ENCODE measurements around the gene CDKN2A. TPM values are rescaled to one million over a fixed set of nuclear protein-coding genes. Genes with fewer than 3 reads are reported as not detected.

The CDKN2A gene
- total RNA-seq, 2 experiments from 2014 or later, result 19.3 to 20.4 TPM

DNA sequence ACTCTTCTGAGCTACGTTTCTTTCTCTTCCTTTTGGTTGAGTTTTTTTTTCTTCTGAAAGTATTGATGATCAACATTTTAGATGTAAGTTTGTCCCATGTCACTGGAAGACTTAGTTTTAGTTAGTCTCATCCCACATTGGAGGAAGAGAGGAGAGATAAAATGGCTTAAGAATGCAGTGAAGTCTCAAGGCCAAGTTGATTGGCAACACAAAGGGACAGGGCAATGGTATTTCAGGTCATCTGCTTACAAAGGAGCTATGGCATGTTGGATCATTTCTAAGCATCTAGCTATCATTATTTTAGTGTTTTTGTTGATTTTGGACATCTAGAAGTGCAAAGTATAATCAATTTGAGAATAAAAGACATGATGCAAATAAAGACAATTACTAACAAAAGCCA is 58.6 kb downstream of the CDKN2A start:
- H3K4me3 Mint-ChIP-seq, result no peak overlapping the region
- no peaks in the 10 kb centered on the region for H3K4me1 Mint-ChIP-seq
- POLR2A ChIA-PET, result no interaction called here
- no peak overlapping the region for H3K27ac Mint-ChIP-seq
- ATAC-seq (ENCODE audit: low read depth) (no peak), DNase-seq (no peak)
- no peaks in the 10 kb centered on the region for H3K9me3 Mint-ChIP-seq
- peaks cover 2% of the 10 kb centered on the region for H3K27me3 Mint-ChIP-seq
- peaks cover 8% of the 10 kb centered on the region for H3K36me3 Mint-ChIP-seq

GRCh38 chr9:21933865-21934264 is 60.3 kb downstream of the CDKN2A start:
- Mint-ChIP-seq H3K27ac (no peak overlapping the region), H3K9me3 (peaks cover 2% of the 10 kb centered on the region), H3K4me3 (no peak overlapping the region), H3K27me3 (no peaks in the 10 kb centered on the region), H3K36me3 (peaks cover 14% of the 10 kb centered on the region), H3K4me1 (no peaks in the 10 kb centered on the region)
- DNase-seq, result no peak
- POLR2A ChIA-PET, result no interaction called here
- ATAC-seq (ENCODE audit: low read depth), result no peak

GRCh38 chr9:21933281-21933680 is 60.9 kb downstream of the CDKN2A start:
- DNase-seq (no peak), ATAC-seq (ENCODE audit: low read depth) (no peak)
- Mint-ChIP-seq H3K27me3 (no peaks in the 10 kb centered on the region), H3K4me3 (no peak overlapping the region), H3K36me3 (peaks cover 14% of the 10 kb centered on the region), H3K9me3 (peaks cover 2% of the 10 kb centered on the region), H3K27ac (no peak overlapping the region), H3K4me1 (no peaks in the 10 kb centered on the region)
- POLR2A ChIA-PET, result no interaction called here

DNA sequence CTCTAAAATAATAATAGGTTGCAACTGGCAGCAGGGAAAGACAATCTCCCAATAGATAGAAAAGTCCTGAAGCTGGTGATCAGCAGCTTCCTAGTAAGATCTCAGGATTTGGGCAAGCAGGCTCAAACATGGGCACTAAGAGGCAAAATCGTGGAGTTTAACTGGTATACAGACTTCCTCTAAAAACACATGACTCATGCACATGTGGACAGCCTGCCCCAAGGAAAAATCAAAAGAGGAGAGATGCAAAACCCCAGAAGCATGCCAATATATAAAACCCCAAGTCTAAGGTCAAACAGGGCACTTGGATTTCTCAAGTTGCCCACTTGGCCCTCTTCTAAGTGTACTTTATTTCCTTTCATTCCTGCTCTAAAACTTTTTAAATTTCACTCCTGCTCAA is 62.8 kb downstream of the CDKN2A start:
- H3K27me3 Mint-ChIP-seq, result no peaks in the 10 kb centered on the region
- peaks cover 2% of the 10 kb centered on the region for H3K9me3 Mint-ChIP-seq
- no peak for DNase-seq
- peaks cover 14% of the 10 kb centered on the region for H3K36me3 Mint-ChIP-seq
- no peak overlapping the region for H3K27ac Mint-ChIP-seq
- no peak for ATAC-seq (ENCODE audit: low read depth)
- POLR2A ChIA-PET, result no interaction called here
- H3K4me3 Mint-ChIP-seq, result no peak overlapping the region
- H3K4me1 Mint-ChIP-seq, result peaks cover 6% of the 10 kb centered on the region

- Mint-ChIP-seq H3K4me1 (peaks cover 6% of the 10 kb centered on the region), H3K4me3 (no peak overlapping the region), H3K27ac (no peak overlapping the region), H3K36me3 (peaks cover 14% of the 10 kb centered on the region), H3K9me3 (peaks cover 2% of the 10 kb centered on the region), H3K27me3 (peaks cover 2% of the 10 kb centered on the region)
- DNase-seq (no peak), ATAC-seq (ENCODE audit: low read depth) (peak; percentile 76)
- POLR2A ChIA-PET, result no interaction called here
Observed at GRCh38 chr9:21927752-21928151, 66.4 kb downstream of the CDKN2A start.

GRCh38 chr9:21923694-21924093 is 70.5 kb downstream of the CDKN2A start:
- POLR2A ChIA-PET, result no interaction called here
- Mint-ChIP-seq H3K9me3 (no peaks in the 10 kb centered on the region), H3K4me1 (peaks cover 18% of the 10 kb centered on the region), H3K4me3 (no peak overlapping the region), H3K27me3 (peaks cover 2% of the 10 kb centered on the region), H3K36me3 (peaks cover 8% of the 10 kb centered on the region), H3K27ac (no peak overlapping the region)
- ATAC-seq (ENCODE audit: low read depth) (no peak), DNase-seq (no peak)

DNA sequence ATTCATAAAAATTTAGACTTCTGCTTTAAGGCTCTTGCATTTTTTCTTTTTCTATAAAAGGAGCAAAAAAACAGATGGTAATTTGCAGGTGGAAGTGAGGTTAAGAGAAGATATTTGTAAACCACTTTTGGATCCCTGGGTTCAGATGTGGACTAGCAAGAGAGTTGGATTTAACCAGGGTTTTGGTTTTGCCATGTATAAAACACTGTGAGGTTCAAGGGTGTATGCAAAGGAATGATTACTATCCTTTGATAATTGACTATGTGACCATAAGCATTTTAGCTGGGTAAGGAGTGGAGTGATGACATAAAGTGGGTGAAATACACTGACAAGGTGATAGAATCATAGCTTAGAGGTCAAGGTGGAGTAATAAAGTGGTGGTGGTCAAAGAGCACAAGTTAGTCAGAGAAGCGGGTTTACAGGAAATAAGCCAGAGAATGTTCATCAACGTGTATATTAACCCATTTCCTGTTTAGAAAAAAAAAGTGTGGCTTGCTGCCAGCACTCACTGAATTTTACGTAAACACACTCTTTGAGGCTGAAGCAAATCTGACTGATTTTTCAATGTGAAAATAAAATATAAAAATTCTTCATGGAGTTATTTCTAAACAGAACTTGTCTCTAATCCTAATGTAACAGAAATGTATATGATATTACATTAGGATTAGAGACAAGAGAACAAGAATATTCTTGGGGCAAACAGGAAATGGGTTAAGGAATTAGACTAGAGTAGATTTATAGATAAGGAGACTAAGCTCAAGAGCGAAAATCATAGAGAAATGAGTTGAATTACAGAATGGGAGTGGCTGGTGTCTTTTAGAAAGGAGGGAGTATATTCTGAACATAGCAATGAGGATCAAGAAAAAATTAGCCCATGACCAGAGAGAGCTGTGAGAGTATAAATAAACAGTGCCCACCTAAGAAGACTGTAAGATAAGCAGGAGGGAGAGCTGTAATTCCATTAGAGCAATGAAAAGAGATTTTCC is 74.5 kb downstream of the CDKN2A start:
- peaks cover 5% of the 10 kb centered on the region for H3K9me3 Mint-ChIP-seq
- POLR2A ChIA-PET, result interaction anchor here (0.5 kb wide), 2 partner anchors 72 to 161 kb away, joined by 3 read pairs; no protein-coding TSS in a partner anchor
- no peaks in the 10 kb centered on the region for H3K27me3 Mint-ChIP-seq
- peaks cover 15% of the 10 kb centered on the region for H3K4me1 Mint-ChIP-seq
- DNase-seq (no peak), ATAC-seq (ENCODE audit: low read depth) (peak; percentile 87)
- peaks cover 16% of the 10 kb centered on the region for H3K36me3 Mint-ChIP-seq
- H3K27ac Mint-ChIP-seq, result peak overlapping the region; percentile 79
- H3K4me3 Mint-ChIP-seq, result peak overlapping the region; percentile 57

Other genes with a start within 250 kb of the CDKN2A start
- gene MTAP, start 191.8 kb downstream of the CDKN2A start, total RNA-seq, result 10 to 100 TPM; 54.1 to 54.5 TPM
- gene CDKN2B-AS1, start 399 bp upstream of the CDKN2A start, total RNA-seq, result 1 to 10 TPM; 3.7 to 5.1 TPM
- 1 to 10 TPM; 1.4 to 2.1 TPM for gene CDKN2B, start 14.9 kb upstream of the CDKN2A start, total RNA-seq